Measurements from ENCODE around the gene ING2. TPM values are rescaled to one million over a fixed set of nuclear protein-coding genes. Genes with fewer than 3 reads are reported as not detected.

The ING2 gene
- total and polyA plus RNA-seq, 5 donors = 5.4 to 10.5 (median 7.7) TPM

GRCh38 chr4:183499801-183500200 is 5.1 kb upstream of the ING2 start:
- 82% methylated on average over 5 of the region's 5 CpGs for WGBS
- no peak for DNase-seq
- intact Hi-C loops (cut with DNase I) = loop anchor here in 1 of 4 donors (10.0 kb wide), 1 partner anchor 105 kb away; no protein-coding TSS in a partner anchor
- ATAC-seq = no peak
- Histone ChIP-seq H3K27me3 (ENCODE audit: control insufficient read depth, insufficient read depth) (no peaks in the 10 kb centered on the region), H3K27ac (ENCODE audit: low read length) (no peak overlapping the region), H3K4me1 (ENCODE audit: control insufficient read depth, insufficient read depth, low read length) (no peaks in the 10 kb centered on the region), H3K9me3 (ENCODE audit: control insufficient read depth, low read length) (no peaks in the 10 kb centered on the region), H3K4me3 (ENCODE audit: low read length) (no peak overlapping the region)

DNA sequence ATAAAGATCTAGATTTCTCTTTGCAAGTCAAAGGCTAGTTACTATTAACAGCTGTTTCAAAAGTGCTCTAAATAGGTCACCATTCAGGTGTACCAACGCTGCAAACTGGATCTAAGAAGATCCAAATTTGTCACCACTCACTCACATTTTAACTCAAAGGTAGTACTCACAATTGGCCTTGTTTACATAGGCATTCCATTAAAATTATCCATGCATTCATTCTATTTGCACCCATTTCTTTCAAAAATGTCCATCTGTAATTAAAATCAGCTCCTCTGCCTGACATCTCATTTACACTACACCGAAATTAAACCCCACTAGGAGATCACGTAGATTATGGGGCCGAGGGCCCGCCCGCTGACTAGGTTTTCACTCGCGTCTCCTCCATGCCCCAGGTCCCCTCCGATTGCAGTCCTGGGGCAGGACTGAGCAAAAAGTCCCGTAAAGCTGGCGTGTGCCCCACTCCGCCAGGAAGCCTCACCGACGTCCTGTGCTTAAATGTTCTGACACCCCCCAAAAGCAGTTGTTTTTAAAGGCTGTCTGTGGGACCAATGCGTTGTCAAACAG is 1.3 kb upstream of the ING2 start:
- WGBS = under 1% methylated on average over 15 of the region's 15 CpGs
- DNase-seq (no peak), ATAC-seq (no peak)
- H3K4me3 ChIP-seq (ENCODE audit: low read length) = peak overlapping the region; percentile 61
- H3K4me1 ChIP-seq (ENCODE audit: control insufficient read depth, insufficient read depth, low read length) = no peaks in the 10 kb centered on the region
- H3K27me3 ChIP-seq (ENCODE audit: control insufficient read depth, insufficient read depth) = no peaks in the 10 kb centered on the region
- intact Hi-C loops (cut with DNase I) = loop anchor here in 1 of 4 donors (10.0 kb wide), 1 partner anchor 101 kb away; no protein-coding TSS in a partner anchor
- no peaks in the 10 kb centered on the region for H3K9me3 ChIP-seq (ENCODE audit: control insufficient read depth, low read length)
- peak overlapping the region; percentile 92 for H3K27ac ChIP-seq (ENCODE audit: low read length)

- DNase-seq (peak; percentile 99 to 100 (median 100)), ATAC-seq (peak; percentile 98)
- no peaks in the 10 kb centered on the region for H3K27me3 ChIP-seq (ENCODE audit: control insufficient read depth, insufficient read depth)
- no peaks in the 10 kb centered on the region for H3K4me1 ChIP-seq (ENCODE audit: control insufficient read depth, insufficient read depth, low read length)
- H3K9me3 ChIP-seq (ENCODE audit: control insufficient read depth, low read length) = no peaks in the 10 kb centered on the region
- WGBS = under 1% methylated on average over 106 of the region's 106 CpGs
- H3K4me3 ChIP-seq (ENCODE audit: low read length) = peak overlapping the region; percentile 84
- intact Hi-C loops (cut with DNase I) = loop anchor here in 1 of 4 donors (10.0 kb wide), 1 partner anchor 101 kb away; no protein-coding TSS in a partner anchor
- peak overlapping the region; percentile 99 for H3K27ac ChIP-seq (ENCODE audit: low read length)
These were observed 561 bp upstream of the ING2 start for GRCh38 chr4:183504064-183504929.

- H3K4me1 ChIP-seq (ENCODE audit: control insufficient read depth, insufficient read depth, low read length) = no peaks in the 10 kb centered on the region
- under 1% methylated on average over 80 of the region's 80 CpGs for WGBS
These were observed 942 bp downstream of the ING2 start for GRCh38 chr4:183505611-183506388.

DNA sequence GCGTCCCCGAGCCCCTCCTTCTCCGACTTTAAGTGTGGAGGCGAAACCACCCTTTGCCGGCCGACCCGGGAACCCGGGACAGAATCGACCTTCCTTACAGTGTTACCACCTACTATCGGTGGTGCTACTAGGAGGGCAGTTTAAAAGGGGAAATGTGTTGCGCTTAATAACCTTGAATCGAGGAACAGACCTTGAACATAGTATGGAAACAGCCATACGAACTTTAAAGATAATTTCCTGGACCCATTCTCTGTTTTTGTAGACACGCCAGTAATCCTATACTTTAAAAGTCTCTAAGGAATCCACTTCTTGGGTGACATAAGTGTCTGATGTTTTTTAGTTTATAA is 1.5 kb downstream of the ING2 start:
- H3K27me3 ChIP-seq (ENCODE audit: control insufficient read depth, insufficient read depth) = no peaks in the 10 kb centered on the region
- no peak for DNase-seq
- under 1% methylated on average over 14 of the region's 14 CpGs for WGBS
- H3K27ac ChIP-seq (ENCODE audit: low read length) = peak overlapping the region; percentile 99
- H3K9me3 ChIP-seq (ENCODE audit: control insufficient read depth, low read length) = no peaks in the 10 kb centered on the region
- H3K4me3 ChIP-seq (ENCODE audit: low read length) = peak overlapping the region; percentile 84
- ATAC-seq = no peak
- no peaks in the 10 kb centered on the region for H3K4me1 ChIP-seq (ENCODE audit: control insufficient read depth, insufficient read depth, low read length)
- intact Hi-C loops (cut with DNase I) = loop anchor here in 1 of 4 donors (10.0 kb wide), 1 partner anchor 98 kb away; no protein-coding TSS in a partner anchor

More at GRCh38 chr4:183505611-183506388, 942 bp downstream of the ING2 start:
- peak; percentile 91 to 95 (median 94) for DNase-seq
- Histone ChIP-seq H3K27ac (ENCODE audit: low read length) (peak overlapping the region; percentile 99), H3K4me3 (ENCODE audit: low read length) (peak overlapping the region; percentile 84), H3K27me3 (ENCODE audit: control insufficient read depth, insufficient read depth) (no peaks in the 10 kb centered on the region), H3K9me3 (ENCODE audit: control insufficient read depth, low read length) (no peaks in the 10 kb centered on the region)
- ATAC-seq = peak; percentile 70 to 77
- intact Hi-C loops (cut with DNase I) = loop anchor here in 1 of 4 donors (10.0 kb wide), 1 partner anchor 99 kb away; no protein-coding TSS in a partner anchor

- no peak for ATAC-seq
- Histone ChIP-seq H3K9me3 (ENCODE audit: control insufficient read depth, low read length) (no peaks in the 10 kb centered on the region), H3K27me3 (ENCODE audit: control insufficient read depth, insufficient read depth) (no peaks in the 10 kb centered on the region), H3K27ac (ENCODE audit: low read length) (no peak overlapping the region), H3K4me3 (ENCODE audit: low read length) (no peak overlapping the region), H3K4me1 (ENCODE audit: control insufficient read depth, insufficient read depth, low read length) (no peaks in the 10 kb centered on the region)
- no peak for DNase-seq
- intact Hi-C loops (cut with DNase I) = loop anchor here in 1 of 4 donors (10.0 kb wide), 1 partner anchor 97 kb away; no protein-coding TSS in a partner anchor
- 70% methylated on average over 6 of the region's 6 CpGs for WGBS
These were observed 3.3 kb downstream of the ING2 start for GRCh38 chr4:183507925-183508696.

DNA sequence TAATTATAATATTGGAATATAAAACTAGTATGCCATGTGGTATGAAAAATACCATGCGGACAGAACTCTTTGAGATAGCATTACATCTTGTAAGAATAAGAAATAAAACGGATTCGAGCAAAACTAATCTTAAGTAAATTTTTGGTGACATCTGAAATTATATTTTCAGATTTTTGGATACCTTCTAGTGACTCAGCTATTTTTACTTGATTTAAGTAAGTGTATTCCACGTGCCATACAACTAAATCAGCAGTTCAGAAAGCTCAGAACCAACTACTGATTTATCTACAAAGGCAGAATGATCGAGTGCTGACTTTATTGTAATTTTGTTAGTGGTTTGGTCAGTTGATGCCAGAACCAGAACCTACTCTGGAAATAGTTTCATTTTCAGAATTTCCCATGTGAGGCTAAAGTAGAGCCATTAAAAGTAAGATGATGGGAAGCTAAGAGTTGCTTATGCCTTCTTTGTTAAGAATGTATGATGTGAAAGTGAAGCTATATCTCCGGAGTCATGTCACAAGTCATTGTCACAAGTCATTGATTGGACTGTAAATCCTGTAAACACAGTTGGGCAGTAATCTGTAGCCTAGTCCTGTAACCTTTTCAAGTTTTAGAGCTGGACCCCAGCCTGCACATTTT is 4.0 kb downstream of the ING2 start:
- Histone ChIP-seq H3K4me1 (ENCODE audit: control insufficient read depth, insufficient read depth, low read length) (no peaks in the 10 kb centered on the region), H3K27me3 (ENCODE audit: control insufficient read depth, insufficient read depth) (no peaks in the 10 kb centered on the region), H3K27ac (ENCODE audit: low read length) (no peak overlapping the region), H3K4me3 (ENCODE audit: low read length) (no peak overlapping the region), H3K9me3 (ENCODE audit: control insufficient read depth, low read length) (no peaks in the 10 kb centered on the region)
- WGBS = 84% methylated on average over 6 of the region's 6 CpGs
- intact Hi-C loops (cut with DNase I) = loop anchor here in 1 of 4 donors (10.0 kb wide), 1 partner anchor 96 kb away; no protein-coding TSS in a partner anchor
- no peak for ATAC-seq
- DNase-seq = no peak

DNA sequence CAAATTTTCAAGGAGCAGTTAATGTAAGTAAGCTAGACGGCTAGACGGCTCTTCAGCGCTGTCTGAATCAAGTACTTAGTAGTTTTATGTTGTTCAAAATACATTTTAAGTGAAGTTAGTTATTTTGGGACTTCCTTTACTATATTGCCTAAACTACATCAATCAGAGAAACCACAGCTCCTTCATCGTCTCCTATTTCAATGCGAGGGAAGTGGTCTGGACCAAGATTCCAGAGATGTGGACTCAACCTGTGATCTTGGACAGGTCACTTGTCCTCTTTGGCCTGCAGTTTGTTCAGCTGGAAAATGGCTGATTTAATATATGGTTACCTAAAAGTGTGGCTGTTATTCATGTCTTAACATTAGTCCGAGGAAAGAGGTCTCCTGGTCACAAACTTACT is 10.6 kb downstream of the ING2 start:
- no peak for DNase-seq
- Histone ChIP-seq H3K4me1 (ENCODE audit: control insufficient read depth, insufficient read depth, low read length) (no peaks in the 10 kb centered on the region), H3K27ac (ENCODE audit: low read length) (no peak overlapping the region), H3K4me3 (ENCODE audit: low read length) (no peak overlapping the region), H3K9me3 (ENCODE audit: control insufficient read depth, low read length) (no peaks in the 10 kb centered on the region), H3K27me3 (ENCODE audit: control insufficient read depth, insufficient read depth) (no peaks in the 10 kb centered on the region)
- WGBS = 88% methylated on average over 6 of the region's 6 CpGs
- no peak for ATAC-seq
- intact Hi-C loops (cut with DNase I) = no loop called here

DNA sequence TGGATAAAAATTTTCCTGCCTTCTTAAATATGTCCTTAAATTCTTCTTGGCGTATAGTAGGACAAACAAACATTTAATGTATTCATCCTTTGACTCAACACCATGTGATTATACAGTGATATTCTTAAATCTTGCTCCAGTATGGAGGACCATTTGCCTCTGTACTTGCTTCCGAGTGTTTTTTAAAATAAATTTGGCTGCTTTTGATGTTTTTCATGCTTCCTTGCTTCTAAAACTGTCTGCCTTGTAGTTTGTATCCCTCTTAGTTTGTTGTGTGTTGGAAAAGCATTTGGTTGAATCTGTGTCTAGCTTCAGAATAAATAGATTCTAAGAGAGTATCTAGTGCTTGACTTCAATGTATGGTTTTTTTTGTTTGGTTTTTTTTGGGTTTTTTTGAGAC is 12.3 kb downstream of the ING2 start:
- Histone ChIP-seq H3K4me1 (ENCODE audit: control insufficient read depth, insufficient read depth, low read length) (no peaks in the 10 kb centered on the region), H3K27ac (ENCODE audit: low read length) (no peak overlapping the region), H3K4me3 (ENCODE audit: low read length) (no peak overlapping the region), H3K27me3 (ENCODE audit: control insufficient read depth, insufficient read depth) (no peaks in the 10 kb centered on the region), H3K9me3 (ENCODE audit: control insufficient read depth, low read length) (no peaks in the 10 kb centered on the region)
- DNase-seq = no peak
- WGBS = 89% methylated on average over 2 of the region's 2 CpGs
- intact Hi-C loops (cut with DNase I) = no loop called here
- ATAC-seq = no peak

- ATAC-seq = no peak
- Histone ChIP-seq H3K9me3 (ENCODE audit: control insufficient read depth, low read length) (no peaks in the 10 kb centered on the region), H3K27ac (ENCODE audit: low read length) (no peak overlapping the region), H3K4me3 (ENCODE audit: low read length) (no peak overlapping the region), H3K27me3 (ENCODE audit: control insufficient read depth, insufficient read depth) (no peaks in the 10 kb centered on the region), H3K4me1 (ENCODE audit: control insufficient read depth, insufficient read depth, low read length) (no peaks in the 10 kb centered on the region)
- no peak for DNase-seq
- intact Hi-C loops (cut with DNase I) = no loop called here
- 94% methylated on average over 3 of the region's 3 CpGs for WGBS
These were observed 12.9 kb downstream of the ING2 start for GRCh38 chr4:183517781-183518180.
